IMR-90 (cell line): ENCODE results near the gene PGLYRP3.

Source experiments
- CHD1 ChIP-seq: IDR thresholded peaks from 2 replicates; pipeline ENCODE4 v1.6.1; 2012; ENCODE audit warnings: low read depth, low read length, improper control_type of control experiment
- CTCF ChIP-seq: conservative IDR thresholded peaks from 2 replicates; pipeline ENCODE4 v1.5.1; 2012; ENCODE audit warnings: mild to moderate bottlenecking, low read depth, low read length, improper control_type of control experiment
- MAZ ChIP-seq: IDR thresholded peaks from 2 replicates; pipeline ENCODE4 v1.6.1; 2012; ENCODE audit warnings: low read depth, mild to moderate bottlenecking, low read length, improper control_type of control experiment, moderate library complexity, borderline replicate concordance
- RCOR1 ChIP-seq: IDR thresholded peaks from 2 replicates; pipeline ENCODE4 v1.6.1; 2012; ENCODE audit warnings: mild to moderate bottlenecking, low read length, improper control_type of control experiment; ENCODE audit not compliant: insufficient replicate concordance
- RFX5 ChIP-seq: IDR thresholded peaks from 2 replicates; pipeline ENCODE4 v1.8.0; 2012; ENCODE audit warnings: low read depth, mild to moderate bottlenecking, low read length, moderate library complexity

DNA sequence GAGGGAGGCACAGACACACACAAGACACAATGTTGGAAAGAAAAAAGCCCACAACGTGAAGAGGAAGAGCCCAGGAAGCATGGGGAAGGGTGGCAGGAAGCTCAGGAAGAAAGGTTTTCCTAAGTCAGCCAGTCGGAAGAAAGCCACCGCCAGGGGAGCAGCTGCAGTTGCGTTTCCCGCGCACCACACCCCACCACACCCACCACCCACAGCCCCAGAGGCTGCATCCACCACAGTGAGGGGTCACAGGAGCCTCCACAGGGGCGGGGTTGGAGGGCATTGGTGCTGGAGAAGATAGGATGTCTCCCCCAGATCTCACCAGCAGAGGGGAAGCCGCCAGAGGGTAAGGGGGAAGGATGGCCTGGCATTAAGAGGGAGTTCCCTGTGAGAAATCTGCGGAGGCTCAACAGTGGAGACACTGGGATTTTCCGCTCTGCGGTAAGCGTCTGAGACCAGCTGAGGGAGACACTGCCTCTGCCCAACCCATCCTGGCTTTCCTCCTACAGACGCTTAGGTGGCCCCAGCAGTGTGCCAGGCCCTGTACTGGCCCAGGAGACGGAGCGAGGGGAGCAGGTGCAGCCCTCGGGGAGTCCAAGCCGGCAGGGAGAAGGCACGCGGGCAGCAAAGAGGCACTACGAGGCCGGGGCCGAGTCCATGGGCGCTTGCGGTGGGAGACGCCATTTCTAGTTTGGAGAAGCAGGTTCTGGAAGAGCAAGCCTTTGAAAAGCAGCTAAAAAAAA is 19.8 kb downstream of the PGLYRP3 start:
- no peak for TF ChIP-seq CTCF
- no peak for TF ChIP-seq RCOR1
- no peak for TF ChIP-seq CHD1
- TF ChIP-seq MAZ: no peak
- TF ChIP-seq RFX5: no peak
